H9 (cell line): Measurements from ENCODE around the gene WDPCP. TPM values are rescaled to one million over a fixed set of nuclear protein-coding genes. Genes with fewer than 3 reads are reported as not detected.

Experiments
- DNase-seq: peaks from one replicate; pipeline ENCODE4 v3.0.0-alpha.2; 2017
- H2AFZ ChIP-seq: one replicate; pipeline ENCODE4 v1.6.1; 2013; ENCODE audit warnings: mild to moderate bottlenecking, low read length, control low read depth, moderate library complexity
- H2AK5ac ChIP-seq: 2 replicates; pipeline ENCODE4 v1.6.1; 2013; ENCODE audit warnings: low read length, control low read depth, mixed read lengths; ENCODE audit not compliant: insufficient read length
- H2BK120ac ChIP-seq: one replicate; pipeline ENCODE4 v1.6.1; 2013; ENCODE audit warnings: low read depth, mild to moderate bottlenecking, low read length, control low read depth, inconsistent platforms; ENCODE audit not compliant: poor library complexity, severe bottlenecking
- H2BK12ac ChIP-seq: 2 replicates; pipeline ENCODE4 v1.6.1; 2013; ENCODE audit warnings: low read length, control low read depth, mixed read lengths, low read depth; ENCODE audit not compliant: insufficient read length
- H2BK15ac ChIP-seq: 2 replicates; pipeline ENCODE4 v1.6.1; 2013; ENCODE audit warnings: low read depth, low read length, control low read depth
- H2BK20ac ChIP-seq: one replicate; pipeline ENCODE4 v1.6.1; 2013; ENCODE audit warnings: low read depth, mild to moderate bottlenecking, low read length, control low read depth, inconsistent platforms; ENCODE audit not compliant: poor library complexity, severe bottlenecking
- H2BK5ac ChIP-seq: 2 replicates; pipeline ENCODE4 v1.6.1; 2013; ENCODE audit warnings: low read length, control low read depth, mixed read lengths; ENCODE audit not compliant: insufficient read length
- H3K14ac ChIP-seq: 2 replicates; pipeline ENCODE4 v1.6.1; 2013; ENCODE audit warnings: low read length, control low read depth; ENCODE audit not compliant: insufficient read depth
- H3K18ac ChIP-seq: 2 replicates; pipeline ENCODE4 v1.6.1; 2013; ENCODE audit warnings: low read depth, mild to moderate bottlenecking, mixed read lengths, low read length, control low read depth; ENCODE audit not compliant: insufficient read length
- H3K23ac ChIP-seq: 2 replicates; pipeline ENCODE4 v1.6.1; 2013; ENCODE audit warnings: low read length, control low read depth, mixed read lengths, low read depth; ENCODE audit not compliant: insufficient read length
- H3K23me2 ChIP-seq: 2 replicates; pipeline ENCODE4 v1.6.1; 2013; ENCODE audit warnings: low read depth, mild to moderate bottlenecking, mixed read lengths, low read length, control low read depth; ENCODE audit not compliant: insufficient read length, poor library complexity, severe bottlenecking
- H3K27ac ChIP-seq: 2 replicates; pipeline ENCODE4 v1.5.1; 2013; ENCODE audit warnings: low read length, control low read depth, mixed read lengths, low read depth; ENCODE audit not compliant: insufficient read length
- H3K27me3 ChIP-seq: 2 replicates; pipeline ENCODE4 v1.6.1; 2013; ENCODE audit warnings: low read length, control low read depth, inconsistent platforms; ENCODE audit not compliant: insufficient read depth
- H3K4ac ChIP-seq: 2 replicates; pipeline ENCODE4 v1.6.1; 2013; ENCODE audit warnings: low read depth, mild to moderate bottlenecking, control low read depth, inconsistent platforms, low read length, moderate library complexity
- H3K4me1 ChIP-seq: 2 replicates; pipeline ENCODE4 v1.6.1; 2013; ENCODE audit warnings: low read length, control low read depth, inconsistent platforms; ENCODE audit not compliant: insufficient read depth
- H3K4me2 ChIP-seq: 2 replicates; pipeline ENCODE4 v1.6.1; 2013; ENCODE audit warnings: low read length, control low read depth, mixed read lengths; ENCODE audit not compliant: insufficient read length, insufficient read depth
- H3K56ac ChIP-seq: 2 replicates; pipeline ENCODE4 v1.6.1; 2013; ENCODE audit warnings: low read depth, mild to moderate bottlenecking, mixed read lengths, low read length, control low read depth; ENCODE audit not compliant: insufficient read length
- H3K79me1 ChIP-seq: 2 replicates; pipeline ENCODE4 v1.6.1; 2013; ENCODE audit warnings: low read depth, mild to moderate bottlenecking, moderate library complexity, low read length, control low read depth, inconsistent platforms; ENCODE audit not compliant: insufficient read depth, poor library complexity, severe bottlenecking
- H3K79me2 ChIP-seq: 2 replicates; pipeline ENCODE4 v1.6.1; 2013; ENCODE audit warnings: low read length, control low read depth, inconsistent platforms; ENCODE audit not compliant: insufficient read depth
- H3K9ac ChIP-seq: 2 replicates; pipeline ENCODE4 v1.6.1; 2013; ENCODE audit warnings: low read length, control low read depth, mixed read lengths; ENCODE audit not compliant: insufficient read length; ENCODE audit errors: extremely low read depth
- H3K9me3 ChIP-seq: one replicate; pipeline ENCODE4 v1.6.1; 2013; ENCODE audit warnings: low read depth, low read length, inconsistent platforms; ENCODE audit not compliant: control insufficient read depth
- H3T11ph ChIP-seq: one replicate; pipeline ENCODE4 v1.6.1; 2013; ENCODE audit warnings: mild to moderate bottlenecking, low read length, control low read depth, inconsistent platforms
- H4K20me1 ChIP-seq: one replicate; pipeline ENCODE4 v1.6.1; 2013; ENCODE audit not compliant: control insufficient read depth, insufficient read length, insufficient read depth
- H4K5ac ChIP-seq: 2 replicates; pipeline ENCODE4 v1.6.1; 2013; ENCODE audit warnings: low read depth, mild to moderate bottlenecking, mixed read lengths, low read length, control low read depth; ENCODE audit not compliant: insufficient read length
- H4K8ac ChIP-seq: replicated peaks from 2 replicates; pipeline ENCODE4 v1.6.1; 2013; ENCODE audit warnings: low read length, control low read depth, mixed read lengths, low read depth; ENCODE audit not compliant: insufficient read length
- H4K91ac ChIP-seq: 2 replicates; pipeline ENCODE4 v1.6.1; 2013; ENCODE audit warnings: low read depth, mild to moderate bottlenecking, moderate library complexity, mixed read lengths, low read length, control low read depth; ENCODE audit not compliant: insufficient read length
- H3K27ac Mint-ChIP-seq, 3 experiments: 2 replicates in 2 of 3; 3 replicates in 1 of 3; pipeline ENCODE4 v1.8.0; 2020 to 2021; ENCODE audit warnings: mixed read lengths in 3 of 3, mild to moderate bottlenecking in 1 of 3, moderate library complexity in 1 of 3
- H3K27me3 Mint-ChIP-seq: 2 replicates; pipeline ENCODE4 v1.8.0; 2021; ENCODE audit warnings: low read depth, mild to moderate bottlenecking, moderate library complexity, mixed read lengths
- H3K36me3 Mint-ChIP-seq, 3 experiments: 2 replicates in 2 of 3; 3 replicates in 1 of 3; pipeline ENCODE4 v1.8.0; 2020 to 2021; ENCODE audit warnings: low read depth in 3 of 3, mixed read lengths in 3 of 3; ENCODE audit not compliant: insufficient read depth in 1 of 3
- H3K4me1 Mint-ChIP-seq, 2 experiments: 2 replicates each; pipeline ENCODE4 v1.8.0; 2020; ENCODE audit warnings: mixed read lengths in 2 of 2
- H3K4me3 Mint-ChIP-seq, 2 experiments: 2 replicates in 1 of 2; 3 replicates in 1 of 2; pipeline ENCODE4 v1.8.0; 2020 to 2021; ENCODE audit warnings: mild to moderate bottlenecking in 2 of 2, mixed read lengths in 2 of 2, moderate library complexity in 1 of 2
- H3K9me3 Mint-ChIP-seq, 2 experiments: 2 replicates in 1 of 2; 3 replicates in 1 of 2; pipeline ENCODE4 v1.8.0; 2020; ENCODE audit warnings: mild to moderate bottlenecking in 2 of 2, mixed read lengths in 2 of 2, moderate library complexity in 1 of 2
- WGBS: extraction: QIAGEN DNeasy Blood & Tissue Kit; methylation state at CpG from one replicate; pipeline ENCODE4 v1.1.7; 2013; ENCODE audit warnings: missing lambda C conversion rate, low lambda C conversion rate, mixed read lengths; ENCODE audit not compliant: insufficient read length; ENCODE audit errors: extremely low coverage; 5-methylcytosine and 5-hydroxymethylcytosine counted together
- total RNA-seq: library from RNA; stranded (reverse); gene quantifications from 2 replicates; pipeline ENCODE4 v1.2.1, GENCODE V29; 2021
- TF ChIP-seq, protein P1 (sequence below): fragments of 200-600 bp; sonication (generic); conservative IDR thresholded peaks from 3 replicates; pipeline ENCODE4 v1.8.0; 2021; ENCODE audit warnings: antibody characterized with exemption, mild to moderate bottlenecking

Gene WDPCP
- total RNA-seq, 1 experiment from 2014 or later: 22.4 TPM

DNA sequence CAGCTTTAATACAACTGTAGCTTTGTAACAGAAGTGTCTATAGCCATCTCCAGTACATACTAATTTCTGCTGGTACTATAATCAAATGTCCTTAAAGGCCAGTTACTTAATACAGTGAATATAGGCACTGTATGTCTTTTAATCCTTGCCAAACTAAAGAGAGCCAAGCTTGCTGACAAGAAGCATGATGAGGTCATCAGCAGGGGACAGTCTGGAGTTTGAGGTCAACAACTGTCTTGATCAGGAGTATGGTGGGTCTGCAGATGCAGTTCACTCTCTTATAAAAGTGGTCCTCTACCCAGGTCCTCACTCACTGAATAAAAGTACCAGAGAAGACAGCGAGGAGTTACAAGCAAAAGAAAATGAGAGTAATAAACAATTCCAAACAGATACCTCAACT lies 219.1 kb downstream of the WDPCP start:
- no peak overlapping the region for H3K56ac ChIP-seq
- no peak overlapping the region for H3T11ph ChIP-seq
- H3K79me1 ChIP-seq: no peaks in the 10 kb centered on the region
- H4K91ac ChIP-seq: no peak overlapping the region
- TF ChIP-seq, protein P1, sequence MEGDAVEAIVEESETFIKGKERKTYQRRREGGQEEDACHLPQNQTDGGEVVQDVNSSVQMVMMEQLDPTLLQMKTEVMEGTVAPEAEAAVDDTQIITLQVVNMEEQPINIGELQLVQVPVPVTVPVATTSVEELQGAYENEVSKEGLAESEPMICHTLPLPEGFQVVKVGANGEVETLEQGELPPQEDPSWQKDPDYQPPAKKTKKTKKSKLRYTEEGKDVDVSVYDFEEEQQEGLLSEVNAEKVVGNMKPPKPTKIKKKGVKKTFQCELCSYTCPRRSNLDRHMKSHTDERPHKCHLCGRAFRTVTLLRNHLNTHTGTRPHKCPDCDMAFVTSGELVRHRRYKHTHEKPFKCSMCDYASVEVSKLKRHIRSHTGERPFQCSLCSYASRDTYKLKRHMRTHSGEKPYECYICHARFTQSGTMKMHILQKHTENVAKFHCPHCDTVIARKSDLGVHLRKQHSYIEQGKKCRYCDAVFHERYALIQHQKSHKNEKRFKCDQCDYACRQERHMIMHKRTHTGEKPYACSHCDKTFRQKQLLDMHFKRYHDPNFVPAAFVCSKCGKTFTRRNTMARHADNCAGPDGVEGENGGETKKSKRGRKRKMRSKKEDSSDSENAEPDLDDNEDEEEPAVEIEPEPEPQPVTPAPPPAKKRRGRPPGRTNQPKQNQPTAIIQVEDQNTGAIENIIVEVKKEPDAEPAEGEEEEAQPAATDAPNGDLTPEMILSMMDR: no peak
- Mint-ChIP-seq H3K27me3 (no peaks in the 10 kb centered on the region), H3K9me3 (no peaks in the 10 kb centered on the region), H3K4me3 (no peak overlapping the region), H3K36me3 (peaks cover 0 to 14% (median 3%) of the 10 kb centered on the region in 3 experiments; a peak in 4 of 7 replicates), H3K27ac (no peak overlapping the region), H3K4me1 (no peaks in the 10 kb centered on the region)
- H3K9ac ChIP-seq: no peak overlapping the region
- no peak overlapping the region for H2AFZ ChIP-seq
- H4K5ac ChIP-seq: no peak overlapping the region
- no CpG with 5 or more reads among the region's 1 CpG for WGBS
- H3K4me1 ChIP-seq: no peaks in the 10 kb centered on the region
- H3K79me2 ChIP-seq: no peaks in the 10 kb centered on the region
- H3K27ac ChIP-seq: no peak overlapping the region
- H3K14ac ChIP-seq: no peak overlapping the region
- no peaks in the 10 kb centered on the region for H3K9me3 ChIP-seq
- no peaks in the 10 kb centered on the region for H3K23me2 ChIP-seq
- H3K4me2 ChIP-seq: no peak overlapping the region
- no peak overlapping the region for H2BK15ac ChIP-seq
- no peak overlapping the region for H2BK120ac ChIP-seq
- no peak overlapping the region for H2BK20ac ChIP-seq
- H3K27me3 ChIP-seq: no peaks in the 10 kb centered on the region
- no peak overlapping the region for H3K18ac ChIP-seq
- H2BK12ac ChIP-seq: no peak overlapping the region
- H3K23ac ChIP-seq: no peak overlapping the region
- H4K20me1 ChIP-seq: no peaks in the 10 kb centered on the region
- no peak overlapping the region for H3K4ac ChIP-seq
- H2BK5ac ChIP-seq: no peak overlapping the region
- no peak overlapping the region for H2AK5ac ChIP-seq
- DNase-seq: no peak
- no peak overlapping the region for H4K8ac ChIP-seq
